ENCODE measurements around the gene SIL1.

DNA sequence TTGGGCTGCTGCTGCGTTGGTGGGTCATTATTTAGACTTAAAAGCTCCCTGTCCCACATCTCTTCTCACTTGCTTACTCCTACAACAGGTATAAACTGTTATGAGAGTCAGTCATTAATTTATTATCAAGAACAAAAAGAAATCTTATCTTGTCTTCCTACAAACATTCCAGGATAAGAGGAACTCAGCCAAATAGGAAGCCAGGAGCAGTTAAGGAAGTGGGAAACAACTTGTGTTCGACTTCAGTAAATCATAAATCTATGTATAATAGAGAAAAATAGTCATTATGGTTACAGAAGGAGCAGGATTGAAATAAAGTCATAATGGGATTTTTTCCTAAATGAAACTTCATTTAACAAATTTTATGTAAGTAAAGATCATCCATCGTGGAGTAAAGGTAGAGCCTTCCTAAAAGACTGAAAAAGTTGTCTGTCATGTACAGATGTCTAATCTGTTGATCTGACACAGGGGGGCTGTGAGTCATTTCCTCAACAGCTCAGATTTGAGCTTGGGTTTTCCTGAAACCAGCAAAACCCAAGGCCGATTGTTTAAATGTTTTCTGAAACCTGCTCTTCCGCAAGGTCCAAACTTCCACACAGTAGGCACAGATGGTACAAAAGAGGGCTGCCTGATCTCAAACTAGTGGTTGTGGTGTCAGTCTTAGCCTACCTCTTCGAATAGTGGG, 297.7 kb downstream of the SIL1 start:
- TF ChIP-seq POLR2A (IDR thresholded peaks at IDR 0.05; ENCODE audit: low read depth, low read length) (no peak), POLR2AphosphoS5 (IDR thresholded peaks at IDR 0.05; ENCODE audit: low read depth, low read length) (no peak), TAF1 (IDR thresholded peaks at IDR 0.05; ENCODE audit: borderline replicate concordance, low read depth, low read length) (no peak)
